ENCODE measurements around the gene SOX1. TPM values are rescaled to one million over a fixed set of nuclear protein-coding genes. Genes with fewer than 3 reads are reported as not detected.

SOX1 gene
- total and polyA plus RNA-seq, 9 of the 15 experiments (the other 6 are each of a cell fraction or from before 2014, with no cell fraction given) = not detected

GRCh38 chr13:112074139-112074865 lies 7.4 kb downstream of the SOX1 start (continued):
- TF ChIP-seq PPARD (CRISPR knock-in tag; IDR thresholded peaks at IDR 0.05) (no peak), FOXA1 (IDR thresholded peaks at IDR 0.05; ENCODE audit: borderline replicate concordance) (no peak)

- no peaks in the 10 kb centered on the region for H3K36me3 ChIP-seq (ENCODE audit: control insufficient read depth, insufficient read depth, low read length)
- no peak for ATAC-seq
- H3K4me3 ChIP-seq = no peak overlapping the region
- no peak overlapping the region for H2AFZ ChIP-seq (ENCODE audit: low read depth, low read length)
- CTCF ChIA-PET (ENCODE audit: low intra/inter-chr PET ratio) = no interaction called here
- H4K20me1 ChIP-seq (replicated peaks; ENCODE audit: control insufficient read depth, insufficient read depth, low read length) = no peaks in the 10 kb centered on the region
- peaks cover 0 to 23% of the 10 kb centered on the region in 2 experiments; a peak in 2 of 5 replicates for H3K27me3 ChIP-seq (ENCODE audit: control insufficient read depth in 2 of 2, insufficient read depth in 2 of 2, low read length in 2 of 2)
- no peak for TF ChIP-seq SPI1 (IDR thresholded peaks at IDR 0.05; ENCODE audit: borderline replicate concordance, low read depth, low read length)
- TF ChIP-seq SMAD4 (CRISPR knock-in tag; conservative IDR thresholded peaks at IDR 0.05) = no peak
- TF ChIP-seq NFATC3 (IDR thresholded peaks at IDR 0.05) = no peak
- TF ChIP-seq SMARCC2 (IDR thresholded peaks at IDR 0.05; ENCODE audit: low read depth) = no peak
- no peak for TF ChIP-seq RBM15 (IDR thresholded peaks at IDR 0.05; ENCODE audit: insufficient read depth, low read length)
- TF ChIP-seq OTX1 (CRISPR knock-in tag; IDR thresholded peaks at IDR 0.05) = no peak
- no peak for TF ChIP-seq SFPQ (IDR thresholded peaks at IDR 0.05; ENCODE audit: low read depth, low read length)
- TF ChIP-seq ZNF561 (CRISPR knock-in tag; conservative IDR thresholded peaks at IDR 0.05) = no peak
- no peak for TF ChIP-seq MTA1 (IDR thresholded peaks at IDR 0.05; ENCODE audit: borderline replicate concordance)
- no peak for TF ChIP-seq CHD2 (IDR thresholded peaks at IDR 0.05; ENCODE audit: low read depth, low read length)
- TF ChIP-seq ZNF174 (CRISPR knock-in tag; IDR thresholded peaks at IDR 0.05) = no peak
- no peak for TF ChIP-seq E2F3 (CRISPR knock-in tag; IDR thresholded peaks at IDR 0.05)
- no peak overlapping the region for H3K27ac ChIP-seq (ENCODE audit: extremely low read depth, low read depth, low read length)
- POLR2A ChIA-PET = no interaction called here
- H3K9ac ChIP-seq (ENCODE audit: insufficient read depth in 1 of 2, low read depth in 2 of 2, low read length in 2 of 2) = no peak overlapping the region
- in situ Hi-C loops (cut with MboI) (no loop called here), intact Hi-C loops (cut with micrococcal nuclease) (no loop called here)
- H3K4me2 ChIP-seq (ENCODE audit: insufficient read depth, low read length) = no peak overlapping the region
- H3K79me2 ChIP-seq (ENCODE audit: control insufficient read depth, insufficient read depth, low read length) = no peaks in the 10 kb centered on the region
- WGBS (ENCODE audit: insufficient coverage, low coverage, missing lambda C conversion rate) = 0% methylated on average over 1 of the region's 3 CpGs
- H3K9me1 ChIP-seq (ENCODE audit: control insufficient read depth, insufficient read depth, low read length) = no peaks in the 10 kb centered on the region
- no peak for FAIRE-seq
- BruUV-seq (replicated peaks) = no TSS peak
- DNase-seq (ENCODE audit: extremely low read depth in 1 of 4, low spot score in 3 of 4) = no peak
- no peaks in the 10 kb centered on the region for H3K4me1 ChIP-seq (replicated peaks in 1 of 2; ENCODE audit: control insufficient read depth in 2 of 2, insufficient read depth in 2 of 2, low read length in 2 of 2)
- no peaks in the 10 kb centered on the region for H3K9me3 ChIP-seq (replicated peaks; ENCODE audit: control insufficient read depth, insufficient read depth, low read depth, low read length)
Measured at GRCh38 chr13:112077729-112078128, 10.8 kb downstream of the SOX1 start.

All from K562 (cell line).